ENCODE results near the gene SNCAIP.

Gene SNCAIP

GRCh38 chr5:122494109-122494508 lies 182.1 kb downstream of the SNCAIP start (continued):
- TF ChIP-seq CREB5 (CRISPR knock-in tag; IDR thresholded peaks at IDR 0.05; ENCODE audit: low read depth) (no peak), PATZ1 (CRISPR knock-in tag; IDR thresholded peaks at IDR 0.05; ENCODE audit: borderline replicate concordance) (no peak)

GRCh38 chr5:122498163-122498562 lies 186.1 kb downstream of the SNCAIP start:
- ATAC-seq = no peak

More at GRCh38 chr5:122498163-122498562, 186.1 kb downstream of the SNCAIP start:
- TF ChIP-seq ZFP30 (CRISPR knock-in tag; IDR thresholded peaks at IDR 0.05) = no peak
- no peak for TF ChIP-seq SNAI2 (CRISPR knock-in tag; IDR thresholded peaks at IDR 0.05)
- no peak for TF ChIP-seq ARNTL (CRISPR knock-in tag; IDR thresholded peaks at IDR 0.05; ENCODE audit: borderline replicate concordance, low read depth)
- no peak for TF ChIP-seq PATZ1 (CRISPR knock-in tag; IDR thresholded peaks at IDR 0.05; ENCODE audit: borderline replicate concordance)
- no peak for TF ChIP-seq TSHZ2 (CRISPR knock-in tag; IDR thresholded peaks at IDR 0.05)
- TF ChIP-seq ESRRG (CRISPR knock-in tag; IDR thresholded peaks at IDR 0.05) = no peak
- TF ChIP-seq CSRNP3 (CRISPR knock-in tag; IDR thresholded peaks at IDR 0.05) = no peak
- TF ChIP-seq CREB5 (CRISPR knock-in tag; IDR thresholded peaks at IDR 0.05; ENCODE audit: low read depth) = no peak
- TF ChIP-seq TCF4 (CRISPR knock-in tag; IDR thresholded peaks at IDR 0.05; ENCODE audit: borderline replicate concordance) = no peak
- TF ChIP-seq OSR1 (CRISPR knock-in tag; IDR thresholded peaks at IDR 0.05) = no peak
- TF ChIP-seq PPARA (CRISPR knock-in tag; IDR thresholded peaks at IDR 0.05; ENCODE audit: borderline replicate concordance) = no peak
- no peak for TF ChIP-seq CSDC2 (CRISPR knock-in tag; IDR thresholded peaks at IDR 0.05)
- no peak for TF ChIP-seq ZNF8 (CRISPR knock-in tag; IDR thresholded peaks at IDR 0.05)

Measured in SK-N-SH treated with all-trans-retinoic acid at 6 μM for 48 hours (cell line).